GM12874 (cell line): ENCODE results near the gene ACOT13.

Experiments
- TF ChIP-seq, protein P1 (sequence below): IDR thresholded peaks from 2 replicates; pipeline ENCODE4 v1.5.1; 2011; ENCODE audit warnings: low read depth, mild to moderate bottlenecking, control low read depth, low read length, moderate library complexity; ENCODE audit not compliant: insufficient read depth

The ACOT13 gene

DNA sequence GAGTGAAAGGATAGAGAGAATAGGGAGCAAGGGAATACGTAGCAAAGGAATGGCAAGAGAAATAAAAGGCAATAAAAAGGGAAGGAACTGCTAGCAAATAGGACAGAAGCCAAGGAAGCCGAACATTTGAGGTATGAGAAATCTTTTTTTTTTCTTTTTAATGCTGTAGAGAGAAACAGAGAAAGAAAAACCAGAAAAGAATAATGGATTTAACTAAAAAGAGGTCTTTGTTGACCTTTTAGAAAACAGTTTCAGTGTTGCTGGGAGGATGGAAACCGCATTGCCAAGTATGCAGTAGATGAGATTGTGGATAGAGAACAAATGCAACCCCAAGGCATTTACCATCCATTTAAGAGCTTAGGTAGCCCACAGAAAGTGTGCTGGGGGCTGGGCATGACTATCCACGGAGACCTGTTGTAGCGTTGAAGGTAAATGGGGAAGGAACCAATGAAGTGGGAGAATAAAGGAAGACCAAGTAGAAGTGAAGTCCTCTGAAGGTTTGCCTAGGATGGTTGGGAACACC is 75.4 kb downstream of the ACOT13 start:
- TF ChIP-seq, protein P1, sequence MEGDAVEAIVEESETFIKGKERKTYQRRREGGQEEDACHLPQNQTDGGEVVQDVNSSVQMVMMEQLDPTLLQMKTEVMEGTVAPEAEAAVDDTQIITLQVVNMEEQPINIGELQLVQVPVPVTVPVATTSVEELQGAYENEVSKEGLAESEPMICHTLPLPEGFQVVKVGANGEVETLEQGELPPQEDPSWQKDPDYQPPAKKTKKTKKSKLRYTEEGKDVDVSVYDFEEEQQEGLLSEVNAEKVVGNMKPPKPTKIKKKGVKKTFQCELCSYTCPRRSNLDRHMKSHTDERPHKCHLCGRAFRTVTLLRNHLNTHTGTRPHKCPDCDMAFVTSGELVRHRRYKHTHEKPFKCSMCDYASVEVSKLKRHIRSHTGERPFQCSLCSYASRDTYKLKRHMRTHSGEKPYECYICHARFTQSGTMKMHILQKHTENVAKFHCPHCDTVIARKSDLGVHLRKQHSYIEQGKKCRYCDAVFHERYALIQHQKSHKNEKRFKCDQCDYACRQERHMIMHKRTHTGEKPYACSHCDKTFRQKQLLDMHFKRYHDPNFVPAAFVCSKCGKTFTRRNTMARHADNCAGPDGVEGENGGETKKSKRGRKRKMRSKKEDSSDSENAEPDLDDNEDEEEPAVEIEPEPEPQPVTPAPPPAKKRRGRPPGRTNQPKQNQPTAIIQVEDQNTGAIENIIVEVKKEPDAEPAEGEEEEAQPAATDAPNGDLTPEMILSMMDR = no peak

DNA sequence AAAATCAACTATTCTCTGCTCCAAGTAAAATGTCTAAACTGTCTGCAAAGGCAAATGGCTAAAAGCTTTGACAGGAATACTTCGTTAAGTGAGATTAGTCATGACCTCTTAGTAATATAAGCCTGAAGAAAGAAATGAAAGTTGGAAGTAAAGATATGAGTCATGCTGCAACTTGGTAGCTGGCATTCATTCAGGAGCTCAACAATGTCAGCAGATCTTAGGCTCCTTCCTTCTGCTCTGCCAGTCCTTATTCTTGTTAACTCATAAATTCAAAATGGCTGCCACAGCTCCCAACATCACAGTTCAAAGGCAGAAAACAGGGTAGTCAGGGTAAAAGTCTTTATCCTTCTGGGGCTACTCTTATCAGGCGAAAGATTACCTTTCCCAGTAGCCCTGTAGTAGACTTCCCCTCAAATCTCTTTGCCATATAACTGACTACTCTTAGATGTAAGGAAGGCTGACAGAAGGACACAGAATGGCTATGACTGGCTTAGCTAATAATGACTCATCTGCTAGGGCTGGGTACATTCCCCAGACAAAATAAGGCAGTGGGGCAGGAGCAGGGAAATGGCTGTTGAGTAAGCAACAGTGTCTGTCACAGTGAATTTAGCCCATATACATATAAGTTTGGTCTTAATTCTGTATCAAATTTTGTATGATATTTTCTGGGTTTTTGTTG is 76.5 kb downstream of the ACOT13 start:
- TF ChIP-seq, protein P1 = no peak

DNA sequence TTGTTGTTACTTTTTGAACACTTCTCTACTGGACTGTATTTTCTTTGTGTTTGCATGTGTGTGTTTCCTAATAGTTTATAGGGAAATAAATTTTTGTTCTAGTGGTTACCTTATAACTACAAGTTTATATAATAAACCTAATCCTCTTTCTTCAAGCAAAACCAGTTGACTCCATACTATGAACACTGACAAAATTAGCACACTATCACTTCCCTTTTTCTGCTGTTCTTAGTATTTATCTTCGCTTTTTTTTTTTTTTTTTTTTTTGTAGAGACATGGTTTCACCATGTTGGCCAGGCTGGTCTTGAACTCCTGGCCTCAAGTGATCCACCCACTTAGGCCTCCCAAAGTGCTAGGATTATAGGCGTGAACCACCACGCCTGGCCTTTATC is 77.1 kb downstream of the ACOT13 start:
- TF ChIP-seq, protein P1 = no peak

DNA sequence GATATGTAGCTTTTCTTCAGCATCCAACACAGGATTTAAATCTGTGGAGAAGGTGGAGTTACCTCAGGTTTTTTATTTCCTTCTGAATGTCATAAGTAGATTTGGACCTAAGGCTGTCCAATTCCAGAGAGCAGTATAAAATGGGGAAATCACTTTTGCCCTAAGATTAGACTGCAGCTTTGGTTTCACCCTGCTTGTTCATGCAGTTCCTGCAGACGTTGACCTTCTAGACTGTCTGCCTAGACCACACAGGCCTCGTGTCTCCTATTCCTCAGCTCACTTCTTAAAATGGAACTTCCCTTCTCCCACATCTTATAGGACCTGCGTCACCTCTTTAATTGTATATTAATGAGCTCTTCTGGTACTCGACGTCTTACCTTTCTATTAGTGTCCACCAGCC is 78.0 kb downstream of the ACOT13 start:
- TF ChIP-seq, protein P1 = no peak

DNA sequence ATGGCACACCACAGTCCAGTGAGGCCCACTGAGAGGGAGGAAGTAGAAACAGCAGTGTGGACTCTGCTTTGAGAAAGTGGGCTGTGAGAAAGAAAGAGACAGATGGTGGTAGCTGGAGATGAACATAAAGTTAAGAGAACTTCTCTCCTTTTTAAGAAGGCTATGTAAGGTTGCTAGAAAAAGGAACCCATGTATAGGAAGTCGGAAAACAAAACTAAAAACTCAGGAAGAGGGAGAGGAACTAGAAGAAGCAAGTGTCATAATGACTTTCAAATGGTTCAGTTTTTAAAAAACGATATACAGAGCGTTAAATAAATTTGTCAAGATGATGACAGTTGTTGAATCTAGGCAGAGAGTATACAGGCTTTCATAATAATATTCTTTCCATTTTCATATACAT is 82.4 kb downstream of the ACOT13 start:
- TF ChIP-seq, protein P1 = no peak

DNA sequence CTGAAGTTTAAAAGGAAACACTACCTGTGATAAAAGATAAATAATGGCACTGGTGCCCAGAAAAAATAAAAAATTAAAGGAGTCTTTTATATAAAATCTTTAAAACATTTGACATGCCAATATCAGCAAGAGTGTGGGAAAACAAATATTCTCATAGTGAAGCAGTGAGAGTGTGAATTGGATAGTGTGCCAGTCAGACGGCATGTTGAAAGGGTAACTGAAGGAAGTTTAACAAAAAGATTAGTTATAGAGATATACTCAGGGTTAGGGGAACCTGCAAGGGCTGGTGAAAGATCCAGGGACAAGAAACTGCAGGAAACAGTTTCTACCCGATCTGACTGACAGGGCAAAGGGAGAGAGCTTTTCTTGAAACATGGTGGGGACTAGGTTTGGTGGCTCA is 85.6 kb downstream of the ACOT13 start:
- TF ChIP-seq, protein P1 = no peak

DNA sequence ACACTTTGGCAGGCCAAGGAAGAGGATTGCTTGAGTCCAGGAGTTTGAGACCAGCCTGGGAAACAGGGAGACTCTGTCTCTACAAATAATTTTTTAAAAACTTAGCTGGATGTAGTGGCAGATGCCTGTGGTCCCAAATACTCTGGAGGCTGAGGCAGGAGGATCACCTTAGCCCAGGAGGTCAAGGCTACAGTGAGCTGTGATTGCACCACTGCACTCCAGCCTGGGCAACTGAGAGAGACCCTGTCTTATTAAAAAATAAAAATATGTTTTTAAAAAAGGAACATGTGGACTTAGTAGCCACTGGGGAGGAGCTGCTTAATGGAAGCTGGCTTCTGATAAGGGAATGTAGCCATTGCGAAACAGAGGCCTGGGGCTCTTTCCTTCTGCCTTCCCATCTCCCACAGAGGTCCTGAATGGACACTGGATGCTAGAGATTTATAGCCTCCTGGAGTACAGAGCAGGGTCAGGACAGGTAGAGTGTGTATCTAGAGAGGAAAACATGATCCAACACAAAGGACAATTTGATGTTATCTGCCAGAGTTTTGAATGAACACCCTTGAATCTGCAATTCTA is 86.1 kb downstream of the ACOT13 start:
- TF ChIP-seq, protein P1 = no peak
